GM12801 (cell line): ENCODE measurements around the gene GUCY1B1.

ENCODE experiments used
- TF ChIP-seq, protein P1 (sequence below): IDR thresholded peaks from one replicate; pipeline ENCODE4 v1.5.1; 2011; ENCODE audit warnings: control low read depth; ENCODE audit not compliant: insufficient read length; ENCODE audit errors: extremely low read depth

Gene GUCY1B1

DNA sequence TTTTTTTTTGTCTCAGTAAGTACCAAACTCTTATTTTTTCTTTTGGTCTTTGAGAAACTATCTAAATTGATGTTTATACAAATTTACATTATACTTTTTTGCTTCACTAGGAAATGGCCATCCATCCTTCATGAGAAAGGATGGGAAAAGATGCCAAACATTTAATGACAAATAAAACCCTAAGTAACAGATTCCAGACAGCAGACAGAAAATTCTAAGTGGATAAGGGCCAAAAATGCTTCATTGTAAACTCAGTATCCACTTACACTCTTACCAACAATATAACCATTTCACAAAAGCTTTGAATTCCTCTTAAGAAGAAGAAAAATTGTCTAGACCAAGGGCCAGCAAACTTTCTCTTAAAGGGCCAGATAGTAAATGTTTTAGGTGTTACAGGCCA lies 3.5 kb downstream of the GUCY1B1 start:
- TF ChIP-seq, protein P1, sequence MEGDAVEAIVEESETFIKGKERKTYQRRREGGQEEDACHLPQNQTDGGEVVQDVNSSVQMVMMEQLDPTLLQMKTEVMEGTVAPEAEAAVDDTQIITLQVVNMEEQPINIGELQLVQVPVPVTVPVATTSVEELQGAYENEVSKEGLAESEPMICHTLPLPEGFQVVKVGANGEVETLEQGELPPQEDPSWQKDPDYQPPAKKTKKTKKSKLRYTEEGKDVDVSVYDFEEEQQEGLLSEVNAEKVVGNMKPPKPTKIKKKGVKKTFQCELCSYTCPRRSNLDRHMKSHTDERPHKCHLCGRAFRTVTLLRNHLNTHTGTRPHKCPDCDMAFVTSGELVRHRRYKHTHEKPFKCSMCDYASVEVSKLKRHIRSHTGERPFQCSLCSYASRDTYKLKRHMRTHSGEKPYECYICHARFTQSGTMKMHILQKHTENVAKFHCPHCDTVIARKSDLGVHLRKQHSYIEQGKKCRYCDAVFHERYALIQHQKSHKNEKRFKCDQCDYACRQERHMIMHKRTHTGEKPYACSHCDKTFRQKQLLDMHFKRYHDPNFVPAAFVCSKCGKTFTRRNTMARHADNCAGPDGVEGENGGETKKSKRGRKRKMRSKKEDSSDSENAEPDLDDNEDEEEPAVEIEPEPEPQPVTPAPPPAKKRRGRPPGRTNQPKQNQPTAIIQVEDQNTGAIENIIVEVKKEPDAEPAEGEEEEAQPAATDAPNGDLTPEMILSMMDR = no peak

DNA sequence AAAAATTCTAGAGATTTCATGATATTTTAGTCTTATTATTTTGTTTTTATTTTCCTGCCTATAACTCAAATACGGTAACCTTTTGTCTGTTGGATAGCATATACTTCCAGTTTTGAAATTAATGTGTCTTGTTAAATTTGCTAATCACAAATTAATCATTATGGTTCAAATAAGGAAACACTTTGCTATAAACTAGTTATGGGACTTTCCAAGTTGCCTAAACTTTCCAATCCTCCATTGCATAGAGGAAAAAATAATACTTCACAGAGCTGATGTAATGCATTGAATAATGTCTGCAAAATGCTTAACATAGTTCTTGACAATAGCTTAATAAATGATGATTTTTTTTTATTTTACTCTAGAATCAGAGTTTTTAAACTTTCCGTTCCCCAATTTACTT lies 4.7 kb downstream of the GUCY1B1 start:
- TF ChIP-seq, protein P1 = no peak

DNA sequence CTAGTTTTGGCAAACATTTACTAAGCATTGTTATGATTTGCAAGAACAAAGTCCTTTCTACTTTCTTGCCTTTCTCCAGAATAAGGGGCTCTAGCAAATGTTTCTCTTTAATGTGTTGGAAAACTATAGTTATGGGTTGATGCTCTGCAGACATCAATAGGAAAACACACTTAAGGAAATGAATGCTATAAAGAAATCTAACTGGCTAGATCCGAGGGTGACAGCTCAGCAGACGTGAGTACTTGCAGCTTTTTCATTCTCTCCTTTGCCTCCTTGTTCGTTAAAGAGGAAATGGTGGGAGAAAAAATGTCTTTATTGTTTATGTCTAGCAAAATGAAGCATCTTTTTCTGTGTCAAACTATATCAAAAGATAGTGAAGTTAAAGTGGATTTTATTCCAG lies 6.3 kb downstream of the GUCY1B1 start:
- TF ChIP-seq, protein P1 = no peak

DNA sequence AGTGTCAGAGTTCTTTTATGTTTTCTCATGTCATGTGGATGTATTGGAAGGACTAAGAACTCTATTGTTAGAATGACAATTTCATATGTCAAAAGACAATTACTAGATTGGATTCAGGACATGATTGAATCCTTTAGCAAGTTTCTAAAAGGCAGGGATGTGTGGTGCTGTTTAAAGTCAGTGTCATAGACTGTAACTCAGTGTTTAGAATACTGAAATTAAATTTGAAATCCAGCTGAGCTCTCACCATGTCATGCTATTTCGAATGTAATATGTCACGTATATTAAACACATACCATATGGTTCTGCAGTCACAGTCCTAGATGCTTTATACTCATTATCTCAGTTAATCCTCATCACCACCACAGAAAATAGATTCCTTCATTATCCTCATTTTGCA lies 7.8 kb downstream of the GUCY1B1 start:
- TF ChIP-seq, protein P1 = no peak

GRCh38 chr4:155768370-155768769 lies 9.5 kb downstream of the GUCY1B1 start:
- TF ChIP-seq, protein P1 = no peak

GRCh38 chr4:155769090-155769489 lies 10.3 kb downstream of the GUCY1B1 start:
- TF ChIP-seq, protein P1 = no peak

DNA sequence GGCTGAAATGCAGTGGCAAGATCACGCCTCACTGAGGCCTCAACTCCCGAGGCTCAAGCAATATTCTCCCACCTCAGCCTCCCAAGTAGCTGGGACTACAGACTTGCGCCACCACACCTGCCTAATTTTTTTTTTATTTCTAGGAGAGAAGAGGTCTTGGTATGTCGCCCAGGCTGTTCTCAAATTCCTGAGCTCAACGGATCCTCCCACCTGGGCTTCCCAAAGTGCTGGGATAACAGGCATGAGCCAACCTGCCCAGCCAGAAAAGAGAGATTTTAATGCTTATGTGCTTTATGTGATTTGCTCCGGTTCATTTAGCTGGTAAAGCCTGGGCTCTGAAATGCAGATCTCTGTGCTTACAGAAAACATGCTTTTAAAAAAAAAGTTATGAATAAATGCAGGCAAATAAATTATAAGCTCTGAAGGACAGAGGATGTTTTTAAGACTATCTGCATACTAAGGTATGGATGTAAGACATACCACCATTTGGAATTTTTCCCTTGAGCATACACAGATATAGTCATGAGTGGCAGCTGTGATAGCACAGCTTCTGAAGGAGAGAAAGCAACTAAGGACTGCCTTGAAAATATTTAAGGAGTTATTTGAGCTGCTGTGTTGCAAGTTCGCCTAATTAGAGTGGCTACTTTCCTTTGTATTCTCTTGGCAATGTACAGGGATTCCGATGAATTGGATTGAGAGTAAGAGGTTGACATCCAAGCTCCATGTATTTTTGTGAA lies 13.8 kb downstream of the GUCY1B1 start:
- TF ChIP-seq, protein P1 = no peak
